Measurements from ENCODE around the gene C9orf85. TPM values are rescaled to one million over a fixed set of nuclear protein-coding genes. Genes with fewer than 3 reads are reported as not detected.

Gene C9orf85
- total and polyA plus RNA-seq, 2 donors (not counting 1 experiment from before 2014, with no cell fraction given) = 4.3 to 9.6 TPM

- Mint-ChIP-seq H3K27me3 (no peaks in the 10 kb centered on the region), H3K4me1 (no peaks in the 10 kb centered on the region), H3K4me3 (no peak overlapping the region), H3K9me3 (ENCODE audit: insufficient read depth) (no peaks in the 10 kb centered on the region), H3K27ac (no peak overlapping the region)
- Histone ChIP-seq H3K36me3 (replicated peaks in 1 of 2; ENCODE audit: control extremely low read depth in 1 of 2, control insufficient read depth in 1 of 2, extremely low read depth in 1 of 2, insufficient read depth in 2 of 2, low read length in 1 of 2) (no peaks in the 10 kb centered on the region), H3K4me1 (ENCODE audit: control insufficient read depth in 2 of 2, insufficient read depth in 2 of 2, low read length in 2 of 2) (no peaks in the 10 kb centered on the region), H3K4me3 (ENCODE audit: control extremely low read depth in 1 of 5, extremely low read depth in 1 of 5, insufficient read depth in 1 of 5, low read depth in 2 of 5, low read length in 4 of 5) (no peak overlapping the region), H3K9ac (ENCODE audit: low read length) (no peak overlapping the region), H4K20me1 (ENCODE audit: control insufficient read depth, insufficient read depth, low read length, poor library complexity, severe bottlenecking) (no peaks in the 10 kb centered on the region), H3K27me3 (replicated peaks in 1 of 4; ENCODE audit: control extremely low read depth in 1 of 4, control insufficient read depth in 3 of 4, insufficient read depth in 4 of 4, low read length in 3 of 4) (no peaks in the 10 kb centered on the region), H2AFZ (ENCODE audit: insufficient read depth, low read depth, low read length, poor library complexity, severe bottlenecking) (no peak overlapping the region), H3K4me2 (replicated peaks; ENCODE audit: low read depth, low read length, poor library complexity, severe bottlenecking) (no peak overlapping the region), H3K27ac (ENCODE audit: low read length in 2 of 2) (no peak overlapping the region), H3K9me3 (ENCODE audit: control extremely low read depth in 1 of 3, control insufficient read depth in 2 of 3, insufficient read depth in 1 of 3, low read length in 2 of 3) (no peaks in the 10 kb centered on the region), H3K79me2 (ENCODE audit: control insufficient read depth, insufficient read depth, low read length) (no peaks in the 10 kb centered on the region)
- ATAC-seq (ENCODE audit: low read depth) (no peak), DNase-seq (no peak)
- no CpG with 5 or more reads among the region's 1 CpG for WGBS (ENCODE audit: insufficient coverage)
- intact Hi-C loops (cut with micrococcal nuclease) = no loop called here
- no peak for TF ChIP-seq EZH2 (IDR thresholded peaks at IDR 0.05; ENCODE audit: borderline replicate concordance, insufficient read depth, low read depth, low read length, poor library complexity, severe bottlenecking)
- no peak for TF ChIP-seq CTCF (IDR thresholded peaks at IDR 0.05)
- CTCF ChIA-PET = interaction anchor here (1.5 kb wide), 1 partner anchor 35 kb away, joined by 4 read pairs; no protein-coding TSS in a partner anchor
- POLR2A ChIA-PET = no interaction called here
These were observed 79.0 kb downstream of the C9orf85 start for GRCh38 chr9:71990466-71990865.

- no peaks in the 10 kb centered on the region for H3K9me3 ChIP-seq (ENCODE audit: control extremely low read depth in 1 of 3, control insufficient read depth in 2 of 3, insufficient read depth in 1 of 3, low read length in 2 of 3)
- H3K9ac ChIP-seq (ENCODE audit: low read length) = no peak overlapping the region
- CTCF ChIA-PET = no interaction called here
These were observed 94.0 kb downstream of the C9orf85 start for GRCh38 chr9:72005451-72005850.

More at GRCh38 chr9:72005451-72005850, 94.0 kb downstream of the C9orf85 start:
- intact Hi-C loops (cut with micrococcal nuclease) = no loop called here
- Histone ChIP-seq H3K4me1 (ENCODE audit: control insufficient read depth in 2 of 2, insufficient read depth in 2 of 2, low read length in 2 of 2) (no peaks in the 10 kb centered on the region), H3K27me3 (replicated peaks in 1 of 4; ENCODE audit: control extremely low read depth in 1 of 4, control insufficient read depth in 3 of 4, insufficient read depth in 4 of 4, low read length in 3 of 4) (no peaks in the 10 kb centered on the region), H3K36me3 (replicated peaks in 1 of 2; ENCODE audit: control extremely low read depth in 1 of 2, control insufficient read depth in 1 of 2, extremely low read depth in 1 of 2, insufficient read depth in 2 of 2, low read length in 1 of 2) (no peaks in the 10 kb centered on the region), H3K4me3 (ENCODE audit: control extremely low read depth in 1 of 5, extremely low read depth in 1 of 5, insufficient read depth in 1 of 5, low read depth in 2 of 5, low read length in 4 of 5) (no peak overlapping the region), H3K4me2 (replicated peaks; ENCODE audit: low read depth, low read length, poor library complexity, severe bottlenecking) (no peak overlapping the region), H4K20me1 (ENCODE audit: control insufficient read depth, insufficient read depth, low read length, poor library complexity, severe bottlenecking) (no peaks in the 10 kb centered on the region), H3K79me2 (ENCODE audit: control insufficient read depth, insufficient read depth, low read length) (no peaks in the 10 kb centered on the region), H2AFZ (ENCODE audit: insufficient read depth, low read depth, low read length, poor library complexity, severe bottlenecking) (no peak overlapping the region), H3K27ac (ENCODE audit: low read length in 2 of 2) (no peak overlapping the region)
- H3K9me3 Mint-ChIP-seq (ENCODE audit: insufficient read depth) = no peaks in the 10 kb centered on the region
- H3K4me1 Mint-ChIP-seq = no peaks in the 10 kb centered on the region
- H3K4me3 Mint-ChIP-seq = no peak overlapping the region
- POLR2A ChIA-PET = no interaction called here
- no peak for ATAC-seq (ENCODE audit: low read depth)
- no peak for TF ChIP-seq CTCF (IDR thresholded peaks at IDR 0.05)
- TF ChIP-seq EZH2 (IDR thresholded peaks at IDR 0.05; ENCODE audit: borderline replicate concordance, insufficient read depth, low read depth, low read length, poor library complexity, severe bottlenecking) = no peak
- no peaks in the 10 kb centered on the region for H3K27me3 Mint-ChIP-seq
- no peak for DNase-seq
- H3K27ac Mint-ChIP-seq = no peak overlapping the region
